Measurements from ENCODE around the gene RFTN1. TPM values are rescaled to one million over a fixed set of nuclear protein-coding genes. Genes with fewer than 3 reads are reported as not detected.
A peak's percentile ranks its signal among the peaks of the same experiment; 100 is the strongest.
"Not testable (repeated sequence)": the region's sequence is repeated elsewhere in the genome, so short reads cannot be mapped to it uniquely, and the experiment has no call there.

The RFTN1 gene
- polyA plus RNA-seq, 3 donors from 2014 or later: 96.5 to 194 (median 109) TPM

DNA sequence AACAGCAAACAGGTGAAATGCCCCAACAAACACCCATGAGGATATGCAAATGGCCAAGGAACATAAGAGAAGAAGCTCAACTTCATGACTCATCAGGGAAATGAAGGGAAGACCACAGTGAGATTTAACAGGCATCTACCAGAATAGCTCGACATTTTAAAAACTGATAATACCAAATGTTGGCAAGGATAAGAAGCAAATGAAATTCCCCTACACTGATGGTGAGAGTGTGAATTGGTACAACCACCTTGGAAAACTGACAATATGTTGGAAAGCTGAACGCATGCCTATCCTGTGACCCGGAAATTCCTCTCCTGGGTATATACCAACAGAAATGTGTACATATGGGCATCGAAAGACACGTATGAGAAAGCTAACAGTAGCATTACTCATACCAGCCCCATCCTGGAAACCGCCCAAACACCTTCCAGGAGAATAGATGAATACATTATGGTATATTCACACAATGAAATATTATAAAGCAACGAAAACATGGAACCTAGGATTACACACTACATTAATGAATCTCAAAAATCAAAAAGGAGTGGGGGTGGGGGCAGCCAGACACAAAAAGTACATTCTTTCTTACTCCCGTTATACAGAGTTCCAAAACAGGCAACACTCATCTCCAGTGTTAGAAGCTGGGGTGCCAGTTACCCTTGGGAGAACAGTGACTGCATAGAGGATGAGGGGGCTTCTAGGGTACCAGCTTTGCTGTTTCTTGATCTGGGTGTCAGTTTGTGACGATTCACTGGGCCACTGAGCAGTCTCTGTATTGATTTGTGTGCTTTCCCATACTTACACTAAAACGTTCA is 16.9 kb downstream of the RFTN1 start:
- Mint-ChIP-seq H3K27ac (peak overlapping the region; percentile 45 to 86 (median 71)), H3K36me3 (peaks cover 0 to 10% (median 4%) of the 10 kb centered on the region in 3 donors)

DNA sequence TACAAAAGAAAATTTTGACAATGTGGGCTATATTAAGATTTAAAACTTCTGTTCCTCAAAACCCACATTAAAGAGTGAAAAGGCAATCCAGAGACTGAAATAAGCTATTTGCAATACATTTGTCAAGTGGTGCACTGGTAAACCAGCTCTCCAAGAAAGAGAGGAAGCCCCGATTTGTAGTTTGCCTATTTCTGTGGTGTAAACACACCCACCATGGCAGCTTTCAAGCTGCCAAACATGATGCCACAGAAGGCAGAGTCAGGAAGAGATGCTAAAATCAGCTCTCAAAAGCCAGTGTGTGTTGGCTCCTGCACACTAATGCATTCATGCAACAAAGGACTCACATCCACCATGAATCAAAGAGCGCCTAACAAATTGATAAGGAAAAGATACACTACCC is 17.5 kb downstream of the RFTN1 start:
- H3K4me3 Mint-ChIP-seq: peak overlapping the region; percentile 74 to 87 (median 79)
- peaks cover 0 to 2% (median 0%) of the 10 kb centered on the region in 3 donors for H3K27me3 Mint-ChIP-seq (ENCODE audit: low read depth in 3 of 3)
- no peaks in the 10 kb centered on the region for H3K9me3 Mint-ChIP-seq
- H3K36me3 Mint-ChIP-seq: peaks cover 4 to 16% (median 8%) of the 10 kb centered on the region in 3 donors
- DNase-seq: no peak
- H3K4me1 Mint-ChIP-seq: peaks cover 86 to 90% of the 10 kb centered on the region in 2 donors
- peak overlapping the region; percentile 20 to 86 (median 73) for H3K27ac Mint-ChIP-seq

More for the DNA sequence above, 16.9 kb downstream of the RFTN1 start:
- DNase-seq: no peak
- peak overlapping the region in 4 of 5 donors; percentile 28 to 87 (median 79) for H3K4me3 Mint-ChIP-seq
- no peaks in the 10 kb centered on the region for H3K9me3 Mint-ChIP-seq
- H3K4me1 Mint-ChIP-seq: peaks cover 83 to 86% of the 10 kb centered on the region in 2 donors
- peaks cover 0 to 2% (median 0%) of the 10 kb centered on the region in 3 donors for H3K27me3 Mint-ChIP-seq (ENCODE audit: low read depth in 3 of 3)

DNA sequence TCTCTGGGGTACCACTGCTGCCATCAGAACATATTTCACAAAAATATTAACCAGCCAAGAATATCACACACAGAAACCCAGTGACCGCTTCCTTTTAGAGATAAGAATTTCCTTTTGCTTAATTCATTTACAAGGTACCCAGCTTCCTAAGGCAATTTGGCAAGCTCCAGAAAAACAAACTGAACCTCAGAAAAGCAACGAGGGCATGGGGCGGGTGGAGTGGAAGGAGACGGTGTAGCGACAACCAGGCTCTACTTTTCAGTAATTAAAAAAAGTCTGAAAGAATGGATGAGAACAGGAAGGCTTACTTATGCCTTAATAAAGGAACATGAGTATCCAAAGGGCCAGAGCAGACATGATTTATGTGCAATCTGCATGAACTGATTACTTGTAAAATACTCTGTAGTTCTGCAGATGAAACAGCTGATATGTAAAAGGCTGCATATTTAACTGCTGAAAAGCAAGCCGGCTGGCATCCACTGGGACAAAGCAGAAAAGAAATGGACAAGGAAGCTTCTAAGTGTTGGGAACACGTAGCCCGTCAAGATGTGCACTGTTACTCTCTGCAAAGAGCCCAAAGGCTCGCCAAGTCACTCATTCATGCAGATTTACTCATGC is 18.6 kb downstream of the RFTN1 start:
- Mint-ChIP-seq H3K27ac (peak overlapping the region; percentile 76 to 89 (median 82)), H3K4me3 (peak overlapping the region; percentile 74 to 87 (median 79)), H3K36me3 (peaks cover 10 to 23% (median 15%) of the 10 kb centered on the region in 3 donors), H3K27me3 (ENCODE audit: low read depth in 3 of 3) (peaks cover 0 to 4% (median 0%) of the 10 kb centered on the region in 3 donors), H3K9me3 (no peaks in the 10 kb centered on the region), H3K4me1 (peaks cover 81 to 92% of the 10 kb centered on the region in 2 donors)
- no peak for DNase-seq

DNA sequence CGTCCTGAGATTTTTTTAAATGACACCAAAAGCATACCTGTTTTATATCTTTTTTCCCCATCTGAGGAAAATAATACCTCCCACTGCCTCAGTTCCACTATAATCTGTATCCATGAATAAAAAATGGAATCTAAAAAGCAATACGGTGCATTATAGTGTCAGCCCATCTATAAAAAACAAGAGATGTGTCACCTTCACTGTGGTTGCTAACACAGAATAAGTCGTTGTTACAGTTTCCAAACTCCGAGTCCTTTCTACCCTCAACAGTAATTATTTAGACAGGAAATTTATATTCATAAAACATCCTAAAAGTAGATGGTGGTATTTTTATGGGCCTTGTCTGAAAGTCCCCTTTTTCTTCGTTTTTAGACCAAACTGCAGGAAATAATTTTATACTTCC is 19.4 kb downstream of the RFTN1 start:
- peaks cover 76 to 92% of the 10 kb centered on the region in 2 donors for H3K4me1 Mint-ChIP-seq
- peak overlapping the region; percentile 76 to 89 (median 82) for H3K27ac Mint-ChIP-seq
- peak overlapping the region; percentile 74 to 87 (median 79) for H3K4me3 Mint-ChIP-seq
- H3K27me3 Mint-ChIP-seq (ENCODE audit: low read depth in 3 of 3): peaks cover 0 to 4% (median 0%) of the 10 kb centered on the region in 3 donors
- peaks cover 12 to 30% (median 18%) of the 10 kb centered on the region in 3 donors for H3K36me3 Mint-ChIP-seq
- DNase-seq: no peak
- H3K9me3 Mint-ChIP-seq: no peaks in the 10 kb centered on the region

DNA sequence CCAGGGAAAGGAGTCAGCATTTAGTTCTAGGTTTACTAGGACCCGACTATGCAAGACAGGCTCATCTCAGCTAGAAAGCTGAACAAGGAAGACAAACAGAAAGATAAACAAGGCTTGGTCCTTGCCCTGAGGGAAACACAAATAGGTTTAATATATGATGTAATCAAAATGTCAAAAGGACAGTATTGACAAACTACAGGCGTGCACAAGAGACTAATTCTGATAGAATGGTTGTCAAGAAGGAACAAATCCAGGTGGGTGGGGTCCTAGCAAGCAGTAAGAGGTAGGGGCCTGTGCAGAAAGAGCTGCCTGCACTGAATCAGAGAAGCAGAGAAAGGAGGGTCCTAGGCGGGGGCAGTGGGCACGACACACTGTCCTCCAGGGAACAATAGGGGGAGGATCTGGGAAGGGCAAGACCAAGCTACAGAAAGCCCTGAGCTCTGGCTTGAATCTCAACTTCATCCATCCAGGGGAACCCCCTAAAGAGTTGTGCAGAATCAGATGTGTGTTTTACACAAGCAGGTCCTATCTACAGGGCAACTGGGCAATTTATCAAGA is 23.4 kb downstream of the RFTN1 start:
- peaks cover 21 to 51% (median 26%) of the 10 kb centered on the region in 3 donors for H3K36me3 Mint-ChIP-seq
- H3K27ac Mint-ChIP-seq: peak overlapping the region in 3 of 6 donors; percentile 5 to 37 (median 8)
- H3K9me3 Mint-ChIP-seq: no peaks in the 10 kb centered on the region
- DNase-seq: no peak
- peaks cover 0 to 5% (median 1%) of the 10 kb centered on the region in 3 donors for H3K27me3 Mint-ChIP-seq (ENCODE audit: low read depth in 3 of 3)
- peaks cover 53 to 77% of the 10 kb centered on the region in 2 donors for H3K4me1 Mint-ChIP-seq
- no peak overlapping the region for H3K4me3 Mint-ChIP-seq

DNA sequence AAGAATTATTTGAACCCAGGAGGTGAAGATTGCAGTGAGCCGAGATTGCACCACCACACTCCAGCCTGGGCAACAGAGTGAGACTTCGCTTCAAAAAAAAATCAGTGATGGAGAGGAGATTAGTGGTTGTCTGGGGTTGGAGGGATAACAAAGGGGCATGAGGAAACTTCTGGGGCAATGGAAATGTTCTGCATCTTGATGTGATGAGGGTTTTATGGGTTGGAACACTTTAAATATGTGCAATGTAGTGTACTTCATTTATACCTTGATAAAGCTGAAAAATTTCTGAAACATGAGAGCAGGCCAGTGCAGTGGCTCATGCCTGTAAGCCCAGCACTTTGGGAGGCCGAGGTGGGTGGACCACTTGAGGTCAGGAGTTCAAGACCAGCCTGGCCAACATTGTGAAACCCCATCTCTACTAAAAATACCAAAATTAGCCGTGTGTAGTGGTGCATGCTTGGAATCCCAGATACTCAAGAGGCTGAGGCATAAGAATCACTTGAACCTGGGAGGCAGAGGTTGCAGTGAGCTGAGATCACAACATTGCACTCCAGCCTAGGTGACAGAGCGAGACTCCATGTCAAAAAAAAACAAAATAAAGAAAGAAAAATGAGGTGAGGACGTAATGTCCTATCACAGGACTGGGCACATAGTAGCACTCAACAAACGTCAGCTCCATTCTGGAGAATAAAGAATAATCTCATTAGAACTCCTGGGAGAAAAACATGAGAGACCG is 24.0 kb downstream of the RFTN1 start:
- not testable (repeated sequence) for H3K4me3 Mint-ChIP-seq; H3K9me3 Mint-ChIP-seq; H3K27me3 Mint-ChIP-seq (ENCODE audit: low read depth in 3 of 3); DNase-seq
- H3K27ac Mint-ChIP-seq: peak overlapping the region in 3 of 6 donors; percentile 5 to 55 (median 8)
- H3K4me1 Mint-ChIP-seq: peaks cover 47 to 75% of the 10 kb centered on the region in 2 donors
- peaks cover 21 to 53% (median 26%) of the 10 kb centered on the region in 3 donors for H3K36me3 Mint-ChIP-seq

DNA sequence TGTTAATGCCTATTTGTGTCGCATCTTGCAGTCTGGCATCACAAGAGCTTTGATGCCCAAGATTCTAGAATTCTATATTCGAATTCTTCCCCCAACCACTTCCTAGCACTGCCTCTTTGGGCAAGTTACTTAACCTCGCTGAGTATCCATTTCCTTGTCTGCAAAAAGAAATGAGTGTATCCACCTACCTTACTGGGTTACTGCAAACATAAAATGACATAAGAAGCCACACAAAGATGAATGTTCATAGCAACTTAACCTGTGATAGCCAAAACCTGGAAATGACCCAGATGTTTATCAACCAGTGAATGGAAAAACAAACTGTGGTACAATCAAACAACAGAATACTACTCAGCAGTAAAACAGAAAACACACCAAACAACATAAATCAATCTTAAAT is 24.9 kb downstream of the RFTN1 start:
- peaks cover 21 to 53% (median 26%) of the 10 kb centered on the region in 3 donors for H3K36me3 Mint-ChIP-seq

DNA sequence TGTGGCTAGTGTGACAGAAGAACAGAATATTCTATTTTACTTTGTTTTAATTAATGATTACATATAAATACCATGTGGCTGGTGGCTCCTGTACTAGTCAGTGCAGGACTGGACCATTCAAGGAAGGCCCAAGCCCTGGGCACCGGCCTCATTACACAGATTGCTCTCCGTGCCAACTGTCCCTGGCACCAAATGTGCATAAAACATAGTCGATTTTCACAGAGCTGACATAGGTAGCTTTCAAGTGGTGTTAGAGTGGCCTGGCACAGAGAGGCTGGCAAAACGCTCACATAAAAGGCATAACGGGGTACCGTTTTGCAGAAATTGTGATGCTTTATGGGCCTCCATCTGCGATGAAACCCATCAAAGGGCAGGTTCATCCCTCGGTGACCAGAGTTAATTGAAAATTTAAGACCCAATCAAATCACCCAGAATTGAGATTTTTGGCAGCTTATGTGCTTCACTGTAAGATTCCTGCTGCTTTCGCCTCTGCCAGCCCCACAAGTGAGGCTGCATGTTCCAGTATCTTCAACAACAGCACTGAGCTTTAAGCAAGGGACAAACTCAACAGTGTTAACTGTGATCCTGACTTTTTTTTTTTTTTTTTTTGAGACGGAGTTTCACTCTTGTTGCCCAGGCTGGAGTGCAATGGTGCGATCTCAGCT is 25.9 kb downstream of the RFTN1 start:
- DNase-seq: no peak
- no peaks in the 10 kb centered on the region for H3K9me3 Mint-ChIP-seq
- no peak overlapping the region for H3K27ac Mint-ChIP-seq
- H3K27me3 Mint-ChIP-seq (ENCODE audit: low read depth in 3 of 3): peaks cover 0 to 5% (median 1%) of the 10 kb centered on the region in 3 donors
- H3K36me3 Mint-ChIP-seq: peaks cover 21 to 50% (median 26%) of the 10 kb centered on the region in 3 donors
- peaks cover 47 to 79% of the 10 kb centered on the region in 2 donors for H3K4me1 Mint-ChIP-seq
- no peak overlapping the region for H3K4me3 Mint-ChIP-seq

More for the DNA sequence above, 24.9 kb downstream of the RFTN1 start:
- peaks cover 0 to 5% (median 1%) of the 10 kb centered on the region in 3 donors for H3K27me3 Mint-ChIP-seq (ENCODE audit: low read depth in 3 of 3)
- H3K27ac Mint-ChIP-seq: peak overlapping the region in 1 of 6 donors; percentile 36
- no peaks in the 10 kb centered on the region for H3K9me3 Mint-ChIP-seq
- H3K4me1 Mint-ChIP-seq: peaks cover 44 to 74% of the 10 kb centered on the region in 2 donors
- no peak overlapping the region for H3K4me3 Mint-ChIP-seq
- no peak for DNase-seq

DNA sequence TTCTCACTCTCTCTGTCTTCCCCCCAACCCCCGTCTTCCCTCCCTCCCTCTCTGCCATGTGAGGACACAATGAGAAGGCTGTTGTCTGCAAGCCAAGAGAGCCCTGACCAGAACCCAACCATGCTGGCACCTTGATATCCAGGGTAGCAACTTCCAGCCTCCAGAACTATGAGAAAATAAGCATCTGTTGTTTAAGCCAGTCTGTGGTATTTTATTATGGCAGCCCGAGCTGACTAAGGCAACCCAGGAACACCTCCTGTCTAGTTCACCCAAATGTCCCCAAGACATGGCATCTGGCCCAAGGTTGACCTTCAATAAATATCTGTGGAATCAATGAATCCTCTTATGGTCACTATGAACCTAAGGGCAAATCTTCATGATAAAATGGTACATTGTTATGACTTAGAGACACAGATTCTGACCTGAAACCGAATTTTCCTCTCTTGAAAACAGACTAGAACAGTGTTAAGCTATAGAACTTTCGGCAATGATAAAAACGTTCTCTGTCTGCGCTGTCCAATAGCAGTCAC is 26.5 kb downstream of the RFTN1 start:
- Mint-ChIP-seq H3K27me3 (ENCODE audit: low read depth in 3 of 3) (peaks cover 0 to 4% (median 1%) of the 10 kb centered on the region in 3 donors), H3K4me3 (no peak overlapping the region), H3K4me1 (peaks cover 48 to 79% of the 10 kb centered on the region in 2 donors), H3K27ac (peak overlapping the region in 1 of 6 donors; percentile 41), H3K9me3 (no peaks in the 10 kb centered on the region), H3K36me3 (peaks cover 20 to 47% (median 26%) of the 10 kb centered on the region in 3 donors)
- no peak for DNase-seq

DNA sequence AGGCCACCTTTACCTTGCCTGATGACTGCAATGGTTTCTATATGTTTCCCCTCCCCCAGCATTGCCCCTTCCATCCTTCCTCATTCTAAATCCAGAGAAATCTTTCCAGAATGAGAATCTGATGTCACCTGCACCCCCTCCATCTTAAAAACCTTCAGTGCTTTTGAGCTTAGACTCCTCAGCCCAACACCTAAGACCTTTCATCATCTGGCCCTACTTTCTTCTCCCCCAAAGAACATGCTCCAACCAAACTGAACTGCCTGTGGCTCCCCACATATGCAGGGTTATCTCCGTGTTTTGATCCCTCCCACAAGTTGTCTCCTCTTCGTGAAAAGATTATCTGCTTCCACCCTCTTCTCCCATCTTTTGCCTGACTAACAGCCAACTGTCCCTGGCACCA is 27.3 kb downstream of the RFTN1 start:
- H3K36me3 Mint-ChIP-seq: peaks cover 15 to 39% (median 24%) of the 10 kb centered on the region in 3 donors
- no peak overlapping the region for H3K4me3 Mint-ChIP-seq
- H3K4me1 Mint-ChIP-seq: peaks cover 51 to 81% of the 10 kb centered on the region in 2 donors

DNA sequence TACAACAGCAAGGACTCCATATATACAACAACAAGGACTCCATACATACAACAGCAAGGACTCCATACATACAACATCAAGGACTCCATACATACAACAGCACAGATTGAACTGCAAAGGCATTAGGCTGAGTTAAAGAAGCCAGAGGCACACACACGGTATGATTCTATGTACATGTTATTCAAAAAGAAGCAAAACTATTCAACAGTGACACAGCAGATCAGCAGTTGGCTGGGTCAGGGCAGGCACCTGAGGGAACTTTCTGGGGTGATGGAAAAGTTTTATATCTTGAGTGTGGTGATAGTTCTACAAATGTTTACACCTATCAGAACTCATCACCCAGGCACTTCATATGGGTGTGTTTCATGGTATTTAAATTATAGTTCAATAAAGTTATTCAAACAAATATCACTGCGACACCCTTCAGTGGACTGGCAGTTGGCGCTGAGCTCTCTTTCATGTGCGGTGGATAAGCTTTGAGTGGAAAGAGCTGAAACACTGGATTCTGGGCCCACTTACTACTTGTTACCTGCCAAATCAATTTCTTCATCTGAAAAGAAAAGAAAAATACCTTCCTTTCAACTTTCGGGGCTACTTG is 28.0 kb downstream of the RFTN1 start:
- Mint-ChIP-seq H3K4me3 (no peak overlapping the region), H3K27me3 (ENCODE audit: low read depth in 3 of 3) (peaks cover 0 to 3% (median 2%) of the 10 kb centered on the region in 3 donors), H3K27ac (peak overlapping the region in 4 of 6 donors; percentile 14 to 87 (median 50)), H3K4me1 (peaks cover 57 to 81% of the 10 kb centered on the region in 2 donors), H3K36me3 (peaks cover 9 to 33% (median 19%) of the 10 kb centered on the region in 3 donors), H3K9me3 (no peaks in the 10 kb centered on the region)
- DNase-seq: no peak

More for the DNA sequence above, 27.3 kb downstream of the RFTN1 start:
- DNase-seq: no peak
- H3K9me3 Mint-ChIP-seq: no peaks in the 10 kb centered on the region
- H3K27ac Mint-ChIP-seq: peak overlapping the region; percentile 4 to 87 (median 62)
- peaks cover 0 to 3% (median 3%) of the 10 kb centered on the region in 3 donors for H3K27me3 Mint-ChIP-seq (ENCODE audit: low read depth in 3 of 3)

DNA sequence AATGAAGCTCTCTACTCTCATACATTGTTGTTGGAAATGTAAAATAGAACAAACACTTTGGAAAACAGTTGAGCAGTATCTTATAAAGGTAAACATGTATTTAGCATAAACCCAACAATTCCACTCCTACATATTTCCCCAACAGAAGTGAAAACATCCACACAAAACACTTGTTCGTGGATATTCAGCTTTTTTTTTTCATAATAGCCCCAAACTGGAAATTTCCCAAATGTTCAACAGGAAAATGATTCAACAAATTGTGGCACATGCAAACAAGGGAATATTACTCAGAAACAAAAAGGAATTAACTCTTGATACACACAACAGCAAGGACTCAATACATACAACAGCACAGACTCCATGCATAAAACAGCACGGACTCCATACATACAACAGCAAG is 28.5 kb downstream of the RFTN1 start:
- H3K27me3 Mint-ChIP-seq (ENCODE audit: low read depth in 3 of 3): peaks cover 0 to 3% (median 2%) of the 10 kb centered on the region in 3 donors
- no peak for DNase-seq
- H3K9me3 Mint-ChIP-seq: no peaks in the 10 kb centered on the region
- H3K4me3 Mint-ChIP-seq: no peak overlapping the region
- H3K4me1 Mint-ChIP-seq: peaks cover 60 to 82% of the 10 kb centered on the region in 2 donors
- peak overlapping the region in 4 of 6 donors; percentile 2 to 62 (median 36) for H3K27ac Mint-ChIP-seq
- peaks cover 6 to 31% (median 16%) of the 10 kb centered on the region in 3 donors for H3K36me3 Mint-ChIP-seq

All from immature natural killer cell (primary cell).